NOMO-1 (cell line): ENCODE measurements around the gene GOLGA8R.
"Not testable (repeated sequence)": the region's sequence is repeated elsewhere in the genome, so short reads cannot be mapped to it uniquely, and the experiment has no call there.

Source experiments
- DNase-seq, 2 experiments: peaks; one replicate each; lab custom pipeline; 2025; ENCODE audit not compliant: unreplicated experiment in 2 of 2; lab: John Stamatoyannopoulos, UW

Gene GOLGA8R

DNA sequence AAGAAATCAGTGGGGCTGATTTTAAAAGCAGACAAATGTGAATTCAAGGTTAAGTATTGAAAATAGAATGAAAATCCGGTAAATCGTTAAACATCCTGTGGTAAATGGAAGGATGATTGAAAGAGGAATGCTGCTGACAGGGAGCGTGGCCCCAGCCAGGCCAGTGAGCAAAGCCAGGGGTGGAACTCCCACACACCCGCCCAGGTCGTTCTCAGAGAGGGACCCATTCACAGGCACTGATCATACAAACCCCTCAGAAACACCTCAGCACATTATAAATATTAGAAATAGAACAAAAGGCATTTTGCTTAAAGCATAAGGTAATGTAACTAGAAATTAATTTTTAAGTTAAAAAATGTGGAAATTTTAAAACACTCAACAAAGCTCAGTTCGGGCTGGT, 59.0 kb downstream of the GOLGA8R start:
- DNase-seq = not testable (repeated sequence)
